Head of caudate nucleus (tissue), 42 donors: ENCODE data around the gene TPCN1.

ENCODE experiments used
- DNase-seq, 42 donors: peaks; one replicate each; pipeline versions ENCODE4 v3.0.0 to v3.0.0-alpha.2; 2020 to 2021; ENCODE audit warnings: mixed read lengths in 7 of 42
- intact Hi-C: fragments of 100-400 bp; cut with DNase I; formaldehyde crosslinking; loops from one replicate; pipeline ENCODE4 v1.15.0; 2022

The TPCN1 gene

GRCh38 chr12:113248051-113248825 is 27.0 kb downstream of the TPCN1 start:
- intact Hi-C loops: no loop called here
- DNase-seq: peak in 1 of 42 donors; percentile 25

DNA sequence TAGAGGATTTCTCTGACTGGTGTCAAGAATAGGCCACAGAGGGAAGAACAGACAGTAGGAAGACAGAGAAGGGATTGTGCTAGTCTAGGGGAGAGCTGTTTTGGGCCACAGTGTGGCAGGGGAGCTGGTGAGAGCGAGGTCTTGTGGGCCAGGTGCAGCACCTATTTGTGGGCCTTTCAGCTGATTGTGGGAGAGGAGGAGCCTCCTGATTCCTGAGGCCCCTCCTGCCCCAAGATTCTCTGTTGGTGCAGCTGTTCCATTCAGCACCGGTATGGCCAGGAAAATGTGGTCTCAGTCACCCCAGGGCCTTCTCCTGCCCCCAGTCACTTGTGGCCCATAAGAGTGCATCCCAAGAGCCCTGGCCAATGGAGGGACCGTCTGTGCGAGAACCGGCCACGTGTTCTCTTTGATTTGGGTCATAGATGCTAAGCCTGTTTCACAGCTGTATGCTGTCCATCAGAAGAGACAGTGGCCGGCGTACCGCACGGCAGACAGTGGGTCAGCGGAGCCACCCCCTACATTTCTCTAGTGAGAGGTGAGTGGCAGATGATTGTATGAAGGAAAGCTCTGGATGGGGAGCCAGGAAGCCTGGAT is 27.7 kb downstream of the TPCN1 start:
- DNase-seq: no peak
- intact Hi-C loops: no loop called here

DNA sequence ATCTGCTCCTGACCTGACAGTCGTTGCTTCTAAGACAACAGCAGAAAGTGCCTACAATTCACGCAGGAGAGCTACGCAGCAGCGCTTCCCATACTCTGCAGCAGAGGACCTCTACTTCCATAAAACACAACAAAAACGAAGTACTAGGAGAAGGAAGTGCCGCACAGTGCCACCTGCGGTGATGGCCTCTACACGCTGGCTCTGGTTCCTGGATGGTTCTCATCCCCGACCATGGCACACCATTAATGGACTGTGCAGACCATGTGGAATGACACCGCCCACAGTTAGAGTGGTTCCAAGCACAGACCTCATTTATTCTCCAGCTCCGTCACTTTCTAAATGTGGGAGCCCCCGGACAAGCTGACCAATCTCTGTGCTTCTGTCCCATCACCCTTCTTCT is 28.3 kb downstream of the TPCN1 start:
- DNase-seq: no peak
- intact Hi-C loops: no loop called here

DNA sequence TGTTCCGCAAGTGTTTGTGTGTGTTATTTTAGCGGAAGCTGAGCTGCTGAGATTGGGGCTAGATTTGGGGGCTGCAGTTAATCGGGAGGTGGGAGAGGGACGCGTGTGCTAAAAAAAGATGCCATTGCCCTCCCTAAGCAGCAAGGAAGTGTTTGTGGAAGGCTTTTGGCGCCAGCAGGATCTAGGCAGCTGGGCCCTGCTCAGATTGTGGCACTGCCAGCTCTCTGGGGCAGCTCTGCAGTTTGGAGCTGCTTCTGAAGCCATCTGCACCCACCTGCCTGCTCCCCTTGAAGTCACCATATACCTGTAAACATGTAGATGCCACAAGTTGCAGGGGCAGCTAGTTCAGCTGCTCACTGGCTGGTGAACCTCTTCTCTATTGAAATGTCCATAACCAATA is 28.8 kb downstream of the TPCN1 start:
- intact Hi-C loops: no loop called here
- DNase-seq: no peak

DNA sequence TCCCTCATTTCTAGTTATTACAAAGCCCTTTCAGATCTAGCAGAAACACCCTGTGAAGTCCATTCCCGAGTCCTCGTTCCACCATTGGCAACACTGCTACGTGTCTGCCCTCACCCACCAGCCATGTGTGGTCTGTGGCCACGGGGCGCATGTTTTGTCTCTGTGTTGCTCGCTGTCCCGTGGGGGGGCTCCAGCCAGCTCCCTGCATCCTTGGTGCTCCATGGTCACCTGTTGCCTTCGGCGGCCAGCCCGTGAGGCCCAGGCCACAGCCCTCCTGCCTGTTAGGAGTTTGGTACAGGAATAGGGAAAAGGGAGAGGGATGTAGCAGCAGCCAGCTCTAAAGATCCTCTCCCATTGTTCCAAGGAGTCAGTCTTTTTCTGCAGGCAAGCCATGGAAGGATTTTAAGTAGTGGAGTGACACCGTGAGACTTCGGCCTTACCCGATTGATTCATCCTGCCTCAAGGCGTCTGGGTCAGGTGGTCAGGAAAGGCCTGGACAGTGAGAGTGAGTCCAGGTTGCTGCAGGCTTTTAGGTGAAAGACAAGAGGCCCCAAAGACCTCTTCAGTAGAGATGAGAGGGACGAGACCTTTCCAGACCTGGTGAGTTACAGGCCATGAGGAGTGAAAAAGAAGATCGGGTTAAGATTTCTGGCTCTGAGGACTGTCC is 30.3 kb downstream of the TPCN1 start:
- no peak for DNase-seq
- intact Hi-C loops: no loop called here

DNA sequence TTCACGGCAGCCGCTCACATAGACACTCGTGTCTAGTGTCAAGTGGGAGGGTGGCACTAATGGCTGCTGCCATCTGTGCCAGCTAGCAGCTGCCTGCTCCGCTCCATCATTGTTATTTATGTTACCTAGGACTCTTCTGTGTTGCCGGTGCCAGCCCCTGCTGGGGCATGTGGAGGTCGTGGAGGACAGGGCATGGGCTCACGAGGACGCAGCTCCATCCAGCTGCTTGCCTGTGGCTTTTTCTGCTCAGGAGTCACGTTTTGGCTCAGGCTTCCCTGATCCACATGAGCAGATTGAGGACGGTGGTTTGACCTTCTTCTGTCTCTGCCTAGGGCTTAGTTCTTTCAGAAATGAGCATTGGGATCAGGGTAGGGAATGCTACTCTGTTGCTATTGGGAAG is 31.2 kb downstream of the TPCN1 start:
- DNase-seq: no peak
- intact Hi-C loops: no loop called here

- no peak for DNase-seq
- intact Hi-C loops: no loop called here
These were observed 32.4 kb downstream of the TPCN1 start for GRCh38 chr12:113253532-113254285.

GRCh38 chr12:113254298-113254697 is 33.0 kb downstream of the TPCN1 start:
- DNase-seq: no peak
- intact Hi-C loops: no loop called here

DNA sequence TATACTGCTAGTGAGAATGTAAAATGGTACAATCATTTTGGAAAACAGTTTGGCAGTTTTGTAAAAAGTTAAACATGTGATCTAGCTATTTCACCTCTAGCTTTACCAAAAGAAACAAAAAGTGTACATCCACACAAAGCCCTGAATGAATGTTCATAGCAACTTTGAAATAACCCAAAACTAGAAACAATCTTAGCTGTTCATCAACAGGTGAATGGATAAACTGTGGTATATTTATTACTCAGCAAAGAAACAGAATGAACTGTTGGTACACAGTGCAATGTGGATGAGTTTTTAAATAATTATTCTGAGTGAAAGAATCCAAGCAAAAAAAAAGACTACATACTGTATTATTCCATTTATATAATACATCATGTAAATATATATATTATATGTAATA is 36.3 kb downstream of the TPCN1 start:
- no peak for DNase-seq
- intact Hi-C loops: loop anchor here (5.0 kb wide), 1 partner anchor 35 kb away; the partner anchor contains the start of gene TPCN1

GRCh38 chr12:113260127-113260526 is 38.9 kb downstream of the TPCN1 start:
- intact Hi-C loops: no loop called here
- DNase-seq: peak in 3 of 42 donors; percentile 8 to 56 (median 9)

GRCh38 chr12:113260636-113261300 is 39.5 kb downstream of the TPCN1 start:
- no peak for DNase-seq
- intact Hi-C loops: no loop called here

GRCh38 chr12:113261847-113262470 is 40.7 kb downstream of the TPCN1 start:
- DNase-seq: no peak
- intact Hi-C loops: no loop called here

DNA sequence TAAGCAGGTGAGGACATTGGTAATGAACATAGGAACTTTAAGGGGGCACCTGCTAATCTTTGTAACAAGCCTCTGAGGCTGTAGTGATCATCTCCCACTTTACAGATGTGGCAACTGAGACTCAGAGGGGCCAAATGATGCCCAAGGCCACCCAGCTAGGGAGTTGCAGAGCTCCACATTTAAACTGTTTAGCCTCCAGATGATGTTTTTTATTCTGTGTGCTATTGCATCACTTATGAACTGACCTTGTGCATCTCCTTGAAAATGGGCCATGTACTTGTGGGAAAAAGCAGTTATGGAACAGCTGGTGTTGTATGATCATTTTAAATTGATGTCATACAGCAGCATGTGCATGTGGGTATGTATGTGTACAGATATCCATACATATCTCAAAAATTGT is 41.4 kb downstream of the TPCN1 start:
- intact Hi-C loops: no loop called here
- no peak for DNase-seq

GRCh38 chr12:113263431-113263963 is 42.2 kb downstream of the TPCN1 start:
- intact Hi-C loops: no loop called here
- DNase-seq: peak in 1 of 42 donors; percentile 0

DNA sequence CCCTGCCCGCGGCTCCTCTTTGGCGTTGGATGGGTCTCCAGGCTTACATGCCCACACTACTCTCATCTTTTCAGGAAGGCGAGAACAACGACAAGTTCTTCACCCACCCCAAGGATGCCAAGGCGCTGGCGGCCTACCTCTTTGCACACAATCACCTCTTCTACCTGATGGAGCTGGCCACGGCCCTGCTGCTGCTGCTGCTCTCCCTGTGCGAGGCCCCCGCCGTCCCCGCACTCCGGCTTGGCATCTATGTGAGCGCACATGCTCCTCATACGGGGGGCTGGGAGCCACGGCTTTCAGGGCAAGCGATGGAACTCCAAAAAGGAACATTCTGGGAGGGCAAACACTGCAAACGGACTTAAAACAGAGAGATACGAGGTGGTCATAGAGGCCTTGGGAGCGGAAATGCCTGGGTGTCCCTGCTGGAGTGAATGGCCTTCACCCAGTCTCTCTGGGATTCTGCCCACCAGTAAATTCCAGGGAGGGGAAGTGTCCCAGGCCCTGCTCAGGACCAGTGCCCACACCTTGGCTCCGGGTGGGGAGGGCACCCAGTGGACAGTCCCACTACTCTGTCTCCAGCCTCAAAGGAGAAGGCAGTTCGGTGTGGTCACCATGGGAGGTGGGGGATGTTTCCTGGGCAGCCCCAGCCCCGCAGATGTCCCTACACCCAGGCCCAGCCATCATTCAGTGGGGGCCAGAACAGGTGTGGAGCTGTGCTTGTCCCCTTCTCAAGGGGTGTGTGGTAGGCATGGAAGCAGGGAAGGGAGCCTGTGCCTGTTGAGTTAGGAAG is 45.0 kb downstream of the TPCN1 start:
- no peak for DNase-seq
- intact Hi-C loops: no loop called here

- DNase-seq: no peak
- intact Hi-C loops: no loop called here
These were observed 46.4 kb downstream of the TPCN1 start for GRCh38 chr12:113267621-113268020.

DNA sequence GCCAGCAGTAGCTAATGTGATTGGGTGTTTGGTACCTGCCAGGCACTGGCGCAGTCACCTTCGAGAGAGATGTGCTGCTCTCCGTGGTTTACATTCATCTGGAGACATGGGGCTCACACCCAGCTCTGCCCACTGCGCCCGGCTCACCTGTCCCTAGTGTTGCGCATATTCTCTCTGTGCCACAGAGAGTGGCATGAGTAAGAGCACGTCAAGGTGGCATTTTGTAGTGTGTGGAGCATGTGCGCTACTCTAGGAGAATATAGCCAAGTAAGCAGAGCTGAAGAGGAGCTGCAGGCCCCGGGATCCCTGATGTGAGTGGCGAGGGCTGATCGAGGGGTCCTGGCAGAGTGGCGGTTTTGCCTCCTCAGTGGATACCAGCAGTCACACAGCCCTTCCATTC is 46.9 kb downstream of the TPCN1 start:
- no peak for DNase-seq

GRCh38 chr12:113268621-113269020 is 47.4 kb downstream of the TPCN1 start:
- intact Hi-C loops: no loop called here
- DNase-seq: no peak

More for the DNA sequence above, 46.9 kb downstream of the TPCN1 start:
- intact Hi-C loops: no loop called here
